ENCODE data around the gene ACTN3. TPM values are rescaled to one million over a fixed set of nuclear protein-coding genes. Genes with fewer than 3 reads are reported as not detected.
"Not testable (repeated sequence)": the region's sequence is repeated elsewhere in the genome, so short reads cannot be mapped to it uniquely, and the experiment has no call there.

ACTN3 gene
- total and polyA plus RNA-seq, 7 donors, result 2.9 to 531 (median 60.2) TPM

GRCh38 chr11:66580803-66581202, 34.1 kb downstream of the ACTN3 start:
- intact Hi-C loops (cut with DNase I), result no loop called here
- Histone ChIP-seq H3K4me3 (no peak overlapping the region), H3K27me3 (ENCODE audit: insufficient read depth in 3 of 3, low read length in 2 of 3) (no peaks in the 10 kb centered on the region), H3K9me3 (no peaks in the 10 kb centered on the region), H3K27ac (no peak overlapping the region), H3K36me3 (ENCODE audit: insufficient read depth in 1 of 2, low read depth in 1 of 2) (no peaks in the 10 kb centered on the region), H3K4me1 (no peaks in the 10 kb centered on the region)
- WGBS, 3 donors, result 60 to 73% (median 71%) methylated on average over 5 of the region's 5 CpGs
- ATAC-seq, result no peak
- no peak for TF ChIP-seq CTCF (IDR thresholded peaks at IDR 0.05)
- no peak for DNase-seq

- no peaks in the 10 kb centered on the region for H3K36me3 ChIP-seq (ENCODE audit: insufficient read depth in 1 of 2, low read depth in 1 of 2)
- 77 to 86% (median 79%) methylated on average over 3 of the region's 3 CpGs for WGBS, 3 donors
- no peaks in the 10 kb centered on the region for H3K27me3 ChIP-seq (ENCODE audit: insufficient read depth in 3 of 3, low read length in 2 of 3)
- TF ChIP-seq CTCF (IDR thresholded peaks at IDR 0.05), result no peak
- no peak for ATAC-seq
- intact Hi-C loops (cut with DNase I), result no loop called here
- no peaks in the 10 kb centered on the region for H3K9me3 ChIP-seq
- no peak for DNase-seq
- no peaks in the 10 kb centered on the region for H3K4me1 ChIP-seq
- no peak overlapping the region for H3K27ac ChIP-seq
- no peak overlapping the region for H3K4me3 ChIP-seq
These were observed 34.6 kb downstream of the ACTN3 start for GRCh38 chr11:66581261-66581660.

- H3K36me3 ChIP-seq (ENCODE audit: insufficient read depth in 1 of 2, low read depth in 1 of 2); H3K27me3 ChIP-seq (ENCODE audit: insufficient read depth in 3 of 3, low read length in 2 of 3); H3K4me1 ChIP-seq; H3K9me3 ChIP-seq; H3K4me3 ChIP-seq; DNase-seq; ATAC-seq; H3K27ac ChIP-seq; intact Hi-C loops (cut with DNase I): not testable (repeated sequence)
- 74 to 77% (median 77%) methylated on average over 3 of the region's 3 CpGs for WGBS, 3 donors
These were observed 36.0 kb downstream of the ACTN3 start for GRCh38 chr11:66582565-66583147.

GRCh38 chr11:66585447-66585846, 38.7 kb downstream of the ACTN3 start:
- H3K36me3 ChIP-seq (ENCODE audit: insufficient read depth in 1 of 2, low read depth in 1 of 2); H3K27me3 ChIP-seq (ENCODE audit: insufficient read depth in 3 of 3, low read length in 2 of 3); ATAC-seq; DNase-seq; H3K27ac ChIP-seq; intact Hi-C loops (cut with DNase I); H3K4me3 ChIP-seq; H3K4me1 ChIP-seq; H3K9me3 ChIP-seq: not testable (repeated sequence)
- WGBS, 3 donors, result 85 to 95% (median 89%) methylated on average over 1 of the region's 1 CpG

GRCh38 chr11:66586136-66586535, 39.4 kb downstream of the ACTN3 start:
- intact Hi-C loops (cut with DNase I), result no loop called here
- TF ChIP-seq CTCF (IDR thresholded peaks at IDR 0.05), result no peak

GRCh38 chr11:66589315-66589714, 42.6 kb downstream of the ACTN3 start:
- H3K36me3 ChIP-seq (ENCODE audit: insufficient read depth in 1 of 2, low read depth in 1 of 2); intact Hi-C loops (cut with DNase I); H3K4me3 ChIP-seq; H3K27ac ChIP-seq; H3K9me3 ChIP-seq; ATAC-seq; H3K27me3 ChIP-seq (ENCODE audit: insufficient read depth in 3 of 3, low read length in 2 of 3); DNase-seq: not testable (repeated sequence)
- 61 to 74% (median 62%) methylated on average over 2 of the region's 2 CpGs for WGBS, 3 donors
- H3K4me1 ChIP-seq, result peaks cover 11% of the 10 kb centered on the region

More at GRCh38 chr11:66586136-66586535, 39.4 kb downstream of the ACTN3 start:
- Histone ChIP-seq H3K27ac (no peak overlapping the region), H3K4me3 (no peak overlapping the region), H3K4me1 (no peaks in the 10 kb centered on the region), H3K27me3 (ENCODE audit: insufficient read depth in 3 of 3, low read length in 2 of 3) (no peaks in the 10 kb centered on the region), H3K36me3 (ENCODE audit: insufficient read depth in 1 of 2, low read depth in 1 of 2) (no peaks in the 10 kb centered on the region), H3K9me3 (no peaks in the 10 kb centered on the region)
- no peak for DNase-seq
- 51 to 67% (median 65%) methylated on average over 2 of the region's 2 CpGs for WGBS, 3 donors
- no peak for ATAC-seq
